ENCODE measurements around the gene STAT5A. TPM values are rescaled to one million over a fixed set of nuclear protein-coding genes. Genes with fewer than 3 reads are reported as not detected.

The STAT5A gene
- total RNA-seq, 1 experiment from 2014 or later, result 6.4 TPM

DNA sequence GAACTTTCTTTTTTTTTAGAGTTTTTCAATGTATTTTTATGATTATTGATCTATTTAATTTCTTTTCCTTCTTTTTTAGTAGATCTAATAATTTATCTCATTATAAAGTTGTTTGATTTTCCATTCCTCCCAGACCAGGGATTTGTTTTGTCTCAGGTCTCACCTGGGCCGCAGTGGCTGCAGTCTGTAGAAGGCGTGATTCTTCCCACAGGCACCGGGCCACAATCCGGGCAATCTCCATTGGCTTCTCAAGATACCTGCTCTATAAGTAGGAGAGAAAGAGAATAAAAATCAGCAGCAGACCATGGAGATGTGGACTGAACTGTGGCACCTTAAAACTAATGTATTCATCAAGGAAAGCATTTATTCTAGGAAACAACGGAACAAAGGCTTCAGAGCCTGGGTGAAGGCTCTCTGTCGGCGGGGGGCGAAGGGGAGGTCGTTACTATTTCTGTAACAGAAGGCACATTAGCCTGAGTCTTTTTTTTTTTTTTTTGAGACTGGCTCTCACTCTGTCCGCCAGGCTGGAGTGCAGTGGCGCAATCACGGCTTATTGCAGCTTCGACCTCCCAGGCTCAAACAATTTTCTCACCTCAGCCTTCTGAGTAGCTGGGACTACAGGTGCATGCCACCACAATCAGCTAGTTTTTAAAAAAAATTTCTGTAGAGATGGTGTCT lies 57.2 kb downstream of the STAT5A start:
- H4K5ac ChIP-seq (ENCODE audit: insufficient read length, low read depth, low read length), result no peak overlapping the region
- no CpG with 5 or more reads among the region's 13 CpGs for WGBS (ENCODE audit: extremely low coverage, insufficient read length, low lambda C conversion rate)
- peaks cover 26 to 69% (median 60%) of the 10 kb centered on the region in 3 experiments; a peak in 6 of 7 replicates for H3K36me3 Mint-ChIP-seq (ENCODE audit: insufficient read depth in 1 of 3, low read depth in 3 of 3)

More for the DNA sequence above, 57.2 kb downstream of the STAT5A start:
- Mint-ChIP-seq H3K27me3 (ENCODE audit: low read depth) (no peaks in the 10 kb centered on the region), H3K4me3 (no peak overlapping the region), H3K27ac (peak overlapping the region in 2 of 3 experiments; percentile 32 to 95; a peak in 2 of 7 replicates), H3K4me1 (peaks cover 19 to 38% of the 10 kb centered on the region in 2 experiments), H3K9me3 (no peaks in the 10 kb centered on the region)
- TF ChIP-seq, protein P1, sequence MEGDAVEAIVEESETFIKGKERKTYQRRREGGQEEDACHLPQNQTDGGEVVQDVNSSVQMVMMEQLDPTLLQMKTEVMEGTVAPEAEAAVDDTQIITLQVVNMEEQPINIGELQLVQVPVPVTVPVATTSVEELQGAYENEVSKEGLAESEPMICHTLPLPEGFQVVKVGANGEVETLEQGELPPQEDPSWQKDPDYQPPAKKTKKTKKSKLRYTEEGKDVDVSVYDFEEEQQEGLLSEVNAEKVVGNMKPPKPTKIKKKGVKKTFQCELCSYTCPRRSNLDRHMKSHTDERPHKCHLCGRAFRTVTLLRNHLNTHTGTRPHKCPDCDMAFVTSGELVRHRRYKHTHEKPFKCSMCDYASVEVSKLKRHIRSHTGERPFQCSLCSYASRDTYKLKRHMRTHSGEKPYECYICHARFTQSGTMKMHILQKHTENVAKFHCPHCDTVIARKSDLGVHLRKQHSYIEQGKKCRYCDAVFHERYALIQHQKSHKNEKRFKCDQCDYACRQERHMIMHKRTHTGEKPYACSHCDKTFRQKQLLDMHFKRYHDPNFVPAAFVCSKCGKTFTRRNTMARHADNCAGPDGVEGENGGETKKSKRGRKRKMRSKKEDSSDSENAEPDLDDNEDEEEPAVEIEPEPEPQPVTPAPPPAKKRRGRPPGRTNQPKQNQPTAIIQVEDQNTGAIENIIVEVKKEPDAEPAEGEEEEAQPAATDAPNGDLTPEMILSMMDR (conservative IDR thresholded peaks at IDR 0.05), result no peak
- no peak overlapping the region for H2AK5ac ChIP-seq (ENCODE audit: insufficient read length, low read length)
- H2BK120ac ChIP-seq (ENCODE audit: low read depth, low read length, poor library complexity, severe bottlenecking), result no peak overlapping the region
- H3K14ac ChIP-seq (ENCODE audit: insufficient read depth, low read length), result no peak overlapping the region
- no peak overlapping the region for H3K4ac ChIP-seq (ENCODE audit: low read depth, low read length)
- H4K8ac ChIP-seq (replicated peaks; ENCODE audit: insufficient read length, low read depth, low read length), result no peak overlapping the region
- H3K27ac ChIP-seq (ENCODE audit: insufficient read length, low read depth, low read length), result no peak overlapping the region
- H3K27me3 ChIP-seq (ENCODE audit: insufficient read depth, low read length), result no peaks in the 10 kb centered on the region
- H2BK12ac ChIP-seq (ENCODE audit: insufficient read length, low read depth, low read length), result no peak overlapping the region
- H2BK5ac ChIP-seq (ENCODE audit: insufficient read length, low read length), result no peak overlapping the region
- H4K20me1 ChIP-seq (ENCODE audit: control insufficient read depth, insufficient read depth, insufficient read length), result peaks cover 3% of the 10 kb centered on the region
- no peak overlapping the region for H3K23ac ChIP-seq (ENCODE audit: insufficient read length, low read depth, low read length)
- H3K79me2 ChIP-seq (ENCODE audit: insufficient read depth, low read length), result no peaks in the 10 kb centered on the region
- H3T11ph ChIP-seq (ENCODE audit: low read length), result no peak overlapping the region
- no peak overlapping the region for H3K18ac ChIP-seq (ENCODE audit: insufficient read length, low read depth, low read length)
- no peak overlapping the region for H3K4me2 ChIP-seq (ENCODE audit: insufficient read depth, insufficient read length, low read length)
- H3K56ac ChIP-seq (ENCODE audit: insufficient read length, low read depth, low read length), result no peak overlapping the region
- peaks cover 2% of the 10 kb centered on the region for H3K4me1 ChIP-seq (ENCODE audit: insufficient read depth, low read length)
- H2BK20ac ChIP-seq (ENCODE audit: low read depth, low read length, poor library complexity, severe bottlenecking), result no peak overlapping the region
- no peaks in the 10 kb centered on the region for H3K9me3 ChIP-seq (ENCODE audit: control insufficient read depth, low read depth, low read length)
- H3K23me2 ChIP-seq (ENCODE audit: insufficient read length, low read depth, low read length, poor library complexity, severe bottlenecking), result no peaks in the 10 kb centered on the region
- H3K79me1 ChIP-seq (ENCODE audit: insufficient read depth, low read depth, low read length, poor library complexity, severe bottlenecking), result no peaks in the 10 kb centered on the region
- no peak overlapping the region for H3K9ac ChIP-seq (ENCODE audit: extremely low read depth, insufficient read length, low read length)
- DNase-seq, result no peak
- H4K91ac ChIP-seq (ENCODE audit: insufficient read length, low read depth, low read length), result no peak overlapping the region
- H2BK15ac ChIP-seq (ENCODE audit: low read depth, low read length), result no peak overlapping the region
- H2AFZ ChIP-seq (ENCODE audit: low read length), result no peak overlapping the region
